Measurements from ENCODE around the gene ZNF473. TPM values are rescaled to one million over a fixed set of nuclear protein-coding genes. Genes with fewer than 3 reads are reported as not detected.
"Not testable (repeated sequence)": the region's sequence is repeated elsewhere in the genome, so short reads cannot be mapped to it uniquely, and the experiment has no call there.

The ZNF473 gene
- total and polyA plus RNA-seq, 2 donors (not counting 1 experiment from before 2014, with no cell fraction given) = 5.0 to 6.4 TPM

DNA sequence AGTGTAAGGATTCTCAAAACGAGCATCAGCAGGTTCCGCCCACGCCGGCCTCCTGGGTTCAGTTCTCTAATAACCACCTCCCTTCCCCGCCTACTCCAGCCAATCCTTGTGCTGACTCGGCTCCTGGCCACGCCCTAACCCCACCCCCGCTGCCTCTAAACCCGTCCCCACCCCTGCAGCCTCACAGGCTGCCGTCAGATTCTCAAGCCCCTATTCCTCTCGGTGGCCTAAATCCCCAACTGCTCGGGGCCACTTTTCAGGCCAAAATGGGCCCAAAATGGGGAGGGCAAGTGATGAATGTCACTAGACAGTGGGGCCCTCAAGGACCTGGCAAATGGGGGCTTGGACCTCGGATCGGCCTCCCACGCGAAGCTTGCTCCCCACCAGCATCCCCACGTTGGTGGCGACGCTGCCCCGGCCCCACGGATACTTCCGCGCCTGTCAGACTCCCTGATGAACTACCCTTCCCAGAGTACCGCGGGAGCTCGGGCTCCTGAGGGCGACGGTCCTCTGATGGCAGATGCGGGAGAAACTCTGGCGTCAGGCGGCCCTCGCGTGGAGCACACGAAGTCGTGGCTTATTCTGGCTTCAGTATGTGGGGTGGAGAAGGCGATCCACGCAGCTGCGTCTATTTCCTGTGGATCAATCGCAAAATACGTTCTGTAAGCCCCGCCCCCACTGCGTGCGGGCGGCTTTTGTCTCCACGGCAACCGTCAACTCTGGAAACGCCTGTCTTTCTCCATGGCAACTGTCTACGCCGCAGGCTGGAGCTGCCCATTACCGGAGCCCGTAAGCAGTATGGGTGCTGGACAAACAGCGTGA is 24.8 kb downstream of the ZNF473 start:
- peak overlapping the region; percentile 74 for H3K27ac ChIP-seq (ENCODE audit: insufficient read depth, low read length)
- no peaks in the 10 kb centered on the region for H3K79me2 ChIP-seq (ENCODE audit: control insufficient read depth, insufficient read depth, low read length)
- TF ChIP-seq, protein P1, sequence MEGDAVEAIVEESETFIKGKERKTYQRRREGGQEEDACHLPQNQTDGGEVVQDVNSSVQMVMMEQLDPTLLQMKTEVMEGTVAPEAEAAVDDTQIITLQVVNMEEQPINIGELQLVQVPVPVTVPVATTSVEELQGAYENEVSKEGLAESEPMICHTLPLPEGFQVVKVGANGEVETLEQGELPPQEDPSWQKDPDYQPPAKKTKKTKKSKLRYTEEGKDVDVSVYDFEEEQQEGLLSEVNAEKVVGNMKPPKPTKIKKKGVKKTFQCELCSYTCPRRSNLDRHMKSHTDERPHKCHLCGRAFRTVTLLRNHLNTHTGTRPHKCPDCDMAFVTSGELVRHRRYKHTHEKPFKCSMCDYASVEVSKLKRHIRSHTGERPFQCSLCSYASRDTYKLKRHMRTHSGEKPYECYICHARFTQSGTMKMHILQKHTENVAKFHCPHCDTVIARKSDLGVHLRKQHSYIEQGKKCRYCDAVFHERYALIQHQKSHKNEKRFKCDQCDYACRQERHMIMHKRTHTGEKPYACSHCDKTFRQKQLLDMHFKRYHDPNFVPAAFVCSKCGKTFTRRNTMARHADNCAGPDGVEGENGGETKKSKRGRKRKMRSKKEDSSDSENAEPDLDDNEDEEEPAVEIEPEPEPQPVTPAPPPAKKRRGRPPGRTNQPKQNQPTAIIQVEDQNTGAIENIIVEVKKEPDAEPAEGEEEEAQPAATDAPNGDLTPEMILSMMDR (conservative IDR thresholded peaks at IDR 0.05 in 1 of 2, IDR thresholded peaks at IDR 0.05 in 1 of 2; ENCODE audit: low read depth in 1 of 2, low read length in 2 of 2) = no peak
- TF ChIP-seq EZH2 (IDR thresholded peaks at IDR 0.05; ENCODE audit: low read length, missing control alignments) = no peak
- H3K4me1 ChIP-seq (ENCODE audit: control insufficient read depth, extremely low read depth, insufficient read depth, low read length) = no peaks in the 10 kb centered on the region
- peak overlapping the region; percentile 19 to 62 (median 56) for H3K4me3 ChIP-seq (replicated peaks in 1 of 4; ENCODE audit: control extremely low read depth in 1 of 4, insufficient read depth in 1 of 4, low read depth in 3 of 4, low read length in 4 of 4)
- peak overlapping the region; percentile 84 for H2AFZ ChIP-seq (ENCODE audit: low read length)
- no peaks in the 10 kb centered on the region for H3K27me3 ChIP-seq (ENCODE audit: control insufficient read depth, insufficient read depth, low read length)
- H3K9ac ChIP-seq (ENCODE audit: insufficient read depth, low read length) = peak overlapping the region; percentile 20
- no peaks in the 10 kb centered on the region for H4K20me1 ChIP-seq (ENCODE audit: control insufficient read depth, extremely low read depth, insufficient read depth, low read length)
- H3K36me3 ChIP-seq (ENCODE audit: control insufficient read depth, insufficient read depth, low read length) = peaks cover 4% of the 10 kb centered on the region
- DNase-seq (ENCODE audit: low read depth in 2 of 2) = peak; percentile 69 to 78
- peak overlapping the region; percentile 93 for H3K4me2 ChIP-seq (ENCODE audit: extremely low read depth, insufficient read depth, low read length)
- peaks cover 5% of the 10 kb centered on the region for H3K9me3 ChIP-seq (ENCODE audit: control insufficient read depth, insufficient read depth, low read depth, low read length)

DNA sequence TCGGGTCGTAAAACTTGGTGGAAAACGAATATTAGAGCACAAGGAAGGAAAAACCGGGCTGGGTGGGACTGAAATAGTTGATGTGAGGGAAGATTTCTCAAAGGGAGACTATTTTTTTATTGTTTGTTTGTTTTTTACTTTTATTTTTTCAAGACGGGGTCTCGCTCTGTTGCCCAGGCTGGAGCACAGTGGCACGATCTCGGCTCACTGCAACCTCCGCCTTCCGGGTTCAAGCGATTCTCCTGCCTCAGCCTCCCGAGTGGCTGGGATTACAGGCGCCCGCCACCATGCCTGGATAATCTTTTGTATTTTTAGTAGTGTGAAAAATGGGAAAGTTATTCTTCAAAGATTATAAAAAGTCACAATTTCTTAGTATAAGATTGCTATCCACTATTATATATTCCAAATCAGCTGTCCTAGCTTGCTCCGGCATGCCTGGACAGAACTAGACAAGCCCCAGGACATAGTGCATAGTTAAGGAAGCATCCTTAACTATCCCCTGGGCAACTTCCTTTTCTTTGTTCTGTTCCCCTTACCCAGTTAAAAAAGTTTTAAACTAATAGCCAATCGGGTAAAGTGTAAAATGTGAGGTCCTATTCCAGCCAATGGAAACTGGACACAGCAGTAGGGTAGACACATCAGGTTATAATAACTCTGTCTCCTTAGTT is 25.6 kb downstream of the ZNF473 start:
- H4K20me1 ChIP-seq (ENCODE audit: control insufficient read depth, extremely low read depth, insufficient read depth, low read length); H3K79me2 ChIP-seq (ENCODE audit: control insufficient read depth, insufficient read depth, low read length); H3K9me3 ChIP-seq (ENCODE audit: control insufficient read depth, insufficient read depth, low read depth, low read length); H3K36me3 ChIP-seq (ENCODE audit: control insufficient read depth, insufficient read depth, low read length); H3K4me1 ChIP-seq (ENCODE audit: control insufficient read depth, extremely low read depth, insufficient read depth, low read length); H2AFZ ChIP-seq (ENCODE audit: low read length); H3K27me3 ChIP-seq (ENCODE audit: control insufficient read depth, insufficient read depth, low read length); H3K9ac ChIP-seq (ENCODE audit: insufficient read depth, low read length); H3K27ac ChIP-seq (ENCODE audit: insufficient read depth, low read length): not testable (repeated sequence)
- H3K4me3 ChIP-seq (replicated peaks in 1 of 4; ENCODE audit: control extremely low read depth in 1 of 4, insufficient read depth in 1 of 4, low read depth in 3 of 4, low read length in 4 of 4) = peak overlapping the region in 3 of 4 experiments; percentile 19 to 62 (median 57)
- H3K4me2 ChIP-seq (ENCODE audit: extremely low read depth, insufficient read depth, low read length) = peak overlapping the region; percentile 93
- peak; percentile 21 to 24 for DNase-seq (ENCODE audit: low read depth in 2 of 2)

DNA sequence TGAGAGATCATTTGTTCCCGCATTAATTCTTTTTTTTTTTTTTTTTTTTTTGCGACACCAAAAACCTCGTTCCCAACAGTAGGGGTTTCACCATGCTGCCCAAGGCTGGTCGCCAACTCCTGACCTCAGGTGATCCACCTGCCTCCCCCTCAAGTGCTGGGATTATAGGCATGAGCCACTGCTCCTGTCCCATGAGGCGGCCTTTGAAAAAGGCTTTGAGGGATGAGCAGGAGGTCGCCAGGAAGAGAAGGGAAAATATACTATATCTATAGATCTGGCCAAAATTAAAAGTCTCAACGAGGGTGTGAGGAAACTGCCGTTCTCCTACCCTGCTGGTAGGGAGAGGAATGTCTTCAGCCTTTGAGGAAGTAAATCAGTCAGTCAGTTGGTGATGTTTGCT is 26.2 kb downstream of the ZNF473 start:
- H3K4me1 ChIP-seq (ENCODE audit: control insufficient read depth, extremely low read depth, insufficient read depth, low read length) = no peaks in the 10 kb centered on the region
- no peak overlapping the region for H3K4me3 ChIP-seq (replicated peaks in 1 of 4; ENCODE audit: control extremely low read depth in 1 of 4, insufficient read depth in 1 of 4, low read depth in 3 of 4, low read length in 4 of 4)
- H3K27ac ChIP-seq (ENCODE audit: insufficient read depth, low read length) = no peak overlapping the region
- H3K27me3 ChIP-seq (ENCODE audit: control insufficient read depth, insufficient read depth, low read length) = no peaks in the 10 kb centered on the region
- H2AFZ ChIP-seq (ENCODE audit: low read length) = no peak overlapping the region
- no peaks in the 10 kb centered on the region for H3K79me2 ChIP-seq (ENCODE audit: control insufficient read depth, insufficient read depth, low read length)
- H3K9me3 ChIP-seq (ENCODE audit: control insufficient read depth, insufficient read depth, low read depth, low read length) = no peaks in the 10 kb centered on the region
- H3K4me2 ChIP-seq (ENCODE audit: extremely low read depth, insufficient read depth, low read length) = no peak overlapping the region
- TF ChIP-seq, protein P1 (conservative IDR thresholded peaks at IDR 0.05 in 1 of 2, IDR thresholded peaks at IDR 0.05 in 1 of 2; ENCODE audit: low read depth in 1 of 2, low read length in 2 of 2) = no peak
- no peak for TF ChIP-seq EZH2 (IDR thresholded peaks at IDR 0.05; ENCODE audit: low read length, missing control alignments)
- no peak overlapping the region for H3K9ac ChIP-seq (ENCODE audit: insufficient read depth, low read length)
- no peaks in the 10 kb centered on the region for H4K20me1 ChIP-seq (ENCODE audit: control insufficient read depth, extremely low read depth, insufficient read depth, low read length)
- no peak for DNase-seq (ENCODE audit: low read depth in 2 of 2)
- no peaks in the 10 kb centered on the region for H3K36me3 ChIP-seq (ENCODE audit: control insufficient read depth, insufficient read depth, low read length)
